Measurements from ENCODE around the gene ESRRG. TPM values are rescaled to one million over a fixed set of nuclear protein-coding genes. Genes with fewer than 3 reads are reported as not detected.

The ESRRG gene
- total RNA-seq, 2 donors from 2014 or later = 0.09 TPM; not detected in 1

DNA sequence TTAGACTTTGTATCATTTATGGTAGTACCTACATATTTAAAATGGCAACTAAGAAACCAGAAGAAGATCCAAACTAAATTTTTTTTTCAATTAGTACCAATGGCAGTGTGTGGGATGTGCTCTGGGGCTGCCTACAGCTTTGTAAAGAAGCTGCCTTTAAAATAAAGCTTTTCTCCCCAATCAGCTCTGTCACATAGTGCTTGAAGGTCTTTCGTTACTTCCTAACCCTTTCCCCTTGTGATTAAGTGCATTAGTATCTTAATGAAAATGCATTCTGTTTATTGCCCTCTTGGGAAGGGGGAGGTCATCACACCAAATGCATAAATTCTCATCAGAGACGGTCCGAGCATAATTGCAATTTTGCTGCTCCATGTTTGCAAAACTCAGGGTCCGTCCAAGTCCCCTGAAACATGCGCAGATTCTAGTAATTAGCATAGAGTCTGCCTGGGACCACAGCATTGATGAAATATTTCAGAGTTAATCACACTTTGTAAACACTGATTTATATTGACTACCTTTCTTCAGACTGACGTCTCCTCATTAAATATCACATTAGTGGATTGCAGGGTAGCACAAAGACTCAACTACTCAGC is 71.3 kb downstream of the ESRRG start:
- no peak for DNase-seq (ENCODE audit: low spot score)
- intact Hi-C loops (cut with DNase I) = no loop called here

DNA sequence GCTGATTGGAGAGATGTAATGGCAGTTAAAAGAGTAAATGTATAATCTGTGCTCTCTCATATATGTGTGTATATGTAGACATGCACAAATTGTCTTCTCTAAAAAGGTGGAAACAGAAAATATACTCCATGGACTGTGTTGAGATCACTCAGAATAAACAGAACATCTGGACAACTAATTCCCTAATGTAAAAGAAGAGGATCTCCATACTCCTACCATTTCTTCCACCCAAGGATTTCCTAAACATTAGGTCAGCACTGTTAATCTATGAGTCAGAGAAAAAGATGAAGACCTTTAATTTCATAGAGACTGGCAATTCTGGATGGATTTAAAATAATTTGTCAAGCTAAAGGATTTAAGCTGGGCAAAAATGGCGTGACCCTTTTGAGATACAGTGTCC is 80.1 kb downstream of the ESRRG start:
- no peak for DNase-seq (ENCODE audit: low spot score)
- intact Hi-C loops (cut with DNase I) = no loop called here

DNA sequence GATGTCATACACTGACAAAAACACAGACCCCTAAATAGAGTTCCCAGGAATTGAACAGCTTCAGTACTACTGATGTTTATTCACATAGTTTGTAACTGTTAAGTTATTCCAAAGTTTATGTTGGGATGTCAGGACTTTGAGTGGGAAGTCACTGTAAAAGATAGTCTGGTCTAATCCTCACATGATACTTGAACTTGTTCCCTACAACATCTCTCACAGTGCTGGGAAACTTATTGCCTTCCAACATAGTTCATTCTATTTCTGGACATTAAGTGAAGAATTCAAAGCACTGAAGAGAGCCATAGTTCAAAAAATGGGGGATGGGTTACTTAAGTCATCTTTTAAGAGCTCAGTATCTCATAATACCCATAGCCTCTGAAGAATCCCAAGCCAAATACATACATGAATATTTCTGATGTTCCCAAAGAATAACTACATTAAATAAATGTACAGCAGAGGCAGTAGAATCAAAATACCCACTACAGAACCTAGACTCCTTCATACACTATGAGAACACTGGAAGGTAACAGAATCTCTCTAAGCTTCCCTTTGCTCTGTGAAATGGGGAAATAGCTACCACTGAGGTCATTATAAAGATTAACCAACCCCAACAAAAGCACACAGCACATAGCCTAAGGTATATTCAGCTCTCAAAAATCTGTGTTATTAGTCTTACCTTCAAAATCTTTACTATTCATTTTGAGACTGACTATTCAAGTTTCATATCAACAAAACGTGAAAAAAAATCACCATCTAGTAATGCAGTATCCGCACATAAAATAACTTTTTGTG is 81.4 kb downstream of the ESRRG start:
- intact Hi-C loops (cut with DNase I) = no loop called here

DNA sequence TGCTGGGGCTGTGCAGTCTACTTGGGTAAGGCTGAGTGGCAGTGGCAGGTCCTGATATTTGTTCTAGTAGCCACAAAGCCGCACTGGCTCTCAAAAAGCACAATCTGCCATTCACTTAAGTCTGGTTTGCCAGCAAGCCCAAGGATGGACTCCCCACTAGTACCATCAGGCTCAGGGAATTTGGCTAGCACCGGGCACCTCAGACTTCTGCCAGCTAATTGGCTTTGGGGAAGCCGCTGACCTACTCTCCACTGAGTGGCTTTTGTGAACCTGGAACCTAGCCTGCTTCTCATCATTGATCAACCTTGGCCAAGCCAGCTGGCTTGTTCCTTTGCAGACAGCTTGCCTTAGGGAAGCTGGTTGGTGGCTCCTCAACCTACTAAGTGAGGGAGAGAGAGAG is 83.1 kb downstream of the ESRRG start:
- no peak for DNase-seq (ENCODE audit: low spot score)
- intact Hi-C loops (cut with DNase I) = no loop called here

More for the DNA sequence above, 81.4 kb downstream of the ESRRG start:
- DNase-seq (ENCODE audit: low spot score) = no peak

DNA sequence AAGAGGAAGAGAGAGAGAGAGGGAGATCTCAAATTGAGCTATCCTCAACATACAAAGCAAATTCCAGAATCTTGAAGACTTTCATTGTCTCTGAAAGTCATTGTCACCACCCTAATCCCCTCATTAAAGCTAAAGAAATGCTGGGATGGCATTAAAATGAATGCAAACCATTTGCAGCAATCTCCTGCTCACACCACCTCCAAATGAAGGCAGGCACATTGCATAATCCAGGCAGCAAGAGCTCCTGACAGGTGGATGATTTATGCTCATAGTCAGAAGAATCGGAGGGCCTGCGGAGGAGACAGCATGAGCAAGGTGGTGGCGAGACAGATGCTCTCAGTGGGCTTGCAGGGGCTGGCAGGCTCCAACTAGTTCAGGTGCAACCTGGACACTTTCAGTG is 90.2 kb downstream of the ESRRG start:
- intact Hi-C loops (cut with DNase I) = no loop called here
- DNase-seq (ENCODE audit: low spot score) = no peak

DNA sequence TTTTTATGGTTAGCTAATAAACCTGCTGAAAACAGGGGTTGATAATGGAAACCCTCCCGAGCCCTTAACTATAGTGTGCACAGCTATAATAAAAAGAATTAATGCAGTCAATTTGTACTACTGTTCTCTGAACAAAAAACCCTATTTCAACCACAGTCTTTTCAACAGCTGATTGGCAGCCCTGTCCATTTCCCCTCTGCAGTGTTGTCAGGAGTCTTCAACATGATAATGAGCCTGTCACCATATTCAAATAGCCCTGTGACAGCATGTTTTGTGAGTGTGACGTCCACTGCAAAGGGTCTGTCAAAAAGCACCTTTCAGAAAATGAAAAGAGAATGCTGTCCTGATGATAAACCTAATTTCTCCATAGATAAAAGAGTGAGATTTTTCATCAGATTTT is 92.7 kb downstream of the ESRRG start:
- no peak for DNase-seq (ENCODE audit: low spot score)
- intact Hi-C loops (cut with DNase I) = loop anchor here in 1 of 2 donors (1.0 kb wide), 1 partner anchor 43 kb away; no protein-coding TSS in a partner anchor

DNA sequence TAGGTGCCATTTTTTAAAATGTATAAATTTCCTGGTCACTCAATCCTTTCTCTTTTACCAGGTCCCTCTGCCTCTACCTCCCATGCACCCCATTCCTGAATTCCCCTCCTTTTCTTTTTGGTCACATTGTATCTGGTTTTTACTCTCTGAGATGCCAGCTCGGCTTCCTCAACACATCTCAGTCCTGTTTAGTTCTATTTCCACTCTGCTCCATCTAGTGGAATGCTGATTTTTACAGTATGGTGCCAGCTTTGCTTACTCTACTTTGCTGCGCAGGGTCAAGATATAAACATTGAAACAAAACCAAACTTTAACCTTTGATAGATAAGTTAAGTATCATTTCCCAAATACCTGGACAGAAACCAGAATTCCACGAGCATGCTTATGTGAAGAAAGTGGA is 96.0 kb downstream of the ESRRG start:
- DNase-seq (ENCODE audit: low spot score) = no peak
- intact Hi-C loops (cut with DNase I) = no loop called here

DNA sequence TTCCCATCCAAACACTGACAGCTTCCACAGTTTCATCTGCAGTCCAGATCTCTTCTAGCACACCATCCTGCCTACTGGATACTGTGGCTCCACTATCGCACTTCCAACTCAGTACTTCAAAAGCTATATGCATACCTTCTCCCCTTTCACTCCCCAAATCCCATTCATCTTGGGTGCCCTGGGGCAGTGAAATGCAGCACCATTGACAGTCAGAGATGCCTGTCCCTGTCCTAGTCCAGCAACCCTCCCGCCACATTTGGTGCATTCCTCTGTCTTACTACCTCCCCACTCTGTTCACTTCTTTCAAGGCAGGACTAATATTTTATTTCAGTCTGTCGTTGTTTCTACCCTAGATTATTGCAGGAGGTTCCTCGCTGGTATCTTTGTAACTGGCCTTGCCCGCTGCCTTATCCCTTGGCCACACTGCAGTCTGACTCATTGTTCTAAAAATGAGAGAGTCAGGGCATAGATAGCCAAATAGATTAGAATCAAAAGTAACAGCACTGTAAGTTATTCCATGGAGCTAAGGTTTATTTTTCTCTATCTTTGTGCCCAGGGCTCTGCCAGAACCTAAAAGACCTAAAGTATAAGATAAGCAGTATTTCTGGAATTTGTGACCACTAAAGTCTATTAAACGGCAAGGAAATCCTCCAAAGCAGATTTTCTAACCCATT is 96.7 kb downstream of the ESRRG start:
- DNase-seq (ENCODE audit: low spot score) = no peak
- intact Hi-C loops (cut with DNase I) = no loop called here

DNA sequence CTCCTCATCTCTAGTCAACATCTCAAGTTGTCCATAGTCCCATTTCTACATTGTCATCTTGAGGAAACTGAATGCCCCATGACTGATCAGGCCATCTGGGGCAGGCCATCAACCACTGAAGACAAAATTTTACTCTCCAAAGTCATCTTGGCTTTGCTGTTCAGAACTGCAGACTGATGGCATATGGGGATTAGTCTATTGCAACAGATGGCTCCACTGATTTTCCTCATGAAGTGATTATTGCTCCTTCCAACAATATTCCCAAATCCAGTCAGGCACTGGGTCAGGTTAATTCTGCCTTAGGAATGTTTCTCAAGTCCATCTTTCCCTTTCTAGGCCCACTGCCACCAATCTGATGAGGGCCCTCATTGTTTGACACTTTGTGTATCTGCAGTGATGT is 101.7 kb downstream of the ESRRG start:
- no peak for DNase-seq (ENCODE audit: low spot score)
- intact Hi-C loops (cut with DNase I) = no loop called here

DNA sequence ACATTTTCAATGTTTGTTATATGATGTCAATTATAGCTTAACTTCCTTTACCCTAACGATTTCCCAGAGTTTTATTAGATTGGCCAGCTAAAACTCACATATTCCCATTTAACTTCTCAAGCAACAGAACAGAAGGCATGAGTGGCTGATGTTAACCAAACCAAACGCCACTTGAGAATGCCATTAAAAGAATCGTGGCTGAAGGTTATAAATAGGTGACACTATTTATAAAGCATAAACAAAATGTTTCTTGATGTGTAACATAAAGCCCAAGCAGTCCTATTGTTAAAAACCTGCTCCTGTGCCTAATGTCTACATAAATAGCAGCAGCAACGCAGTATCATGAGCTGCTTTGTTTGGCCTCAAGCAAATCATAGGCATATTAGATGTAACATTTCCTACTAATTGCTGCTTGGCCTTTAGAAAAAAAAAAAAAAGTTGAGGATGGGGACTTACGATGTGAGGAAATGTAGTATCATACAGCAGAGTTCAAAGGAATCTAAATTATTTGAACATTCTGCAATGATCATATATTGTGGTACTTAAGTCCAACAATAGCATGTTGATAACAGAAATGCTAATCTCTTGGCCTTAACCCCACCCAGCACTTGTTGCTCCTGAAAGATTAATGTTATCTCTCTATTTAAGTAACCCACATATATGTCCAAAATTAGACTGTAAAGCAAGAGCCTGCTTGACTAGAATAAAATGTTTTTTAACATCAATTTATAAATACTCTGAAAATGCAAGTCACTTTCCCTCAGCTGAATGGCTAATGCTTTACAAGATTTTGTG is 106.0 kb downstream of the ESRRG start:
- intact Hi-C loops (cut with DNase I) = no loop called here
- no peak for DNase-seq (ENCODE audit: low spot score)

DNA sequence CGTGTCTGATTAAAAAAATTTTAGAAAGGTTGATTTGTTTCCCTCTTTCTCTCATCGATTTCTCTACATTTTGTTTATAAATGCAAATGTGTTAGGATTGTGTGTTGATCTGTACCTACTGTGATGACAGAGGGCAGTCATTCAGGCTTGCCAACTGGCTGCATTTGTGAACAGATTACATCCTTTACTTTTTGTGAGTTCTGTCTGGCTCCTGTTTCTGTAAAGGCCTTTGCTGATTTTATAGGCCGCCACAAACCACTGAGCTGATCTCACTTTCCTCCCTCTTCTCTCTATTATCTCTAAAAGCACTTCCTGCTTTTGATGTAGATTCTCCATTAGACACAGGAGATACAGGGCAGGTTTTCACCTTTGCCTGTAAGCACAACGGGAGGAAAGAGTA is 106.8 kb downstream of the ESRRG start:
- intact Hi-C loops (cut with DNase I) = no loop called here
- DNase-seq (ENCODE audit: low spot score) = no peak

DNA sequence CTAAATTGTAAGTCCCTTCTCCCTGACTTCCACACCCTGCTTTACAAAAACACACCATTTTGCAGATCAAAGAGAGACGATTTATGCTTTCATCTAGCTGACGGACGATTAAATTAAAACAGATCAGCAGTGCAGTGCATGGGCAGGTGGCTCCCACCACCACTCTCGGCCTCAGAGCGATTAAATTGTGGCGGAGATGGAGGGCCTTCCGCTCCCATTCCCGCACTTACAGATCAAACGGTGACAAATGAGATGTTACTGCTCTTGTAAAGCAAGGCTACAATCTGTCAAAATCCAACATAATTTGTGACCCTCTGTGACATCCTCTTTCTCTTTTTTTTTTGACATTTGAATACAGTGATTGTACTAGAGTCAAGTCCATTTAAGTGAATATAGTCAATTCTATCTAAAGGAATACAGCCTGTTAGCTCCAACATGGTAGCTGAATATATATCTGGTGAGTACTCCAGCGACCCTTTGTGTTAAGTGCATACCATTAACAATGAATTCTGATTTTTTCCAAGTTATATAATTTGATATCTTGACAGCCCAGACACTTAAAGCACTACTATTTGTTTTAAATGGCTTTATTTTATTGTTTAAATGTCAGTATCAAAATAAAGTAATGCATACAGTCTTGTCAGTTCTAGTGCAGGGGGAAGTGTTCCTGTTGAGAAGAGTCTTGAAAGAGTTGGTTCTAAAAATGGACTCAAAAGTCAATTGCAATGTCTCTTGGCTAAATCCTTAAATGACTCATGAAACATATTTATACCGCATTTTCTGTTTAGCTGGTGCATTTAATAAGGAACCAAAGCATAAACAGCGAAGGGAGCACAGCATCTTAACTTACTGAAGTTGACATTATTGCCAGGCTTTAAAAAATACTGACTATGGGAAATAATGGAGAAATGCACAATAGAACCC is 109.0 kb downstream of the ESRRG start:
- DNase-seq (ENCODE audit: low spot score) = no peak
- intact Hi-C loops (cut with DNase I) = no loop called here

DNA sequence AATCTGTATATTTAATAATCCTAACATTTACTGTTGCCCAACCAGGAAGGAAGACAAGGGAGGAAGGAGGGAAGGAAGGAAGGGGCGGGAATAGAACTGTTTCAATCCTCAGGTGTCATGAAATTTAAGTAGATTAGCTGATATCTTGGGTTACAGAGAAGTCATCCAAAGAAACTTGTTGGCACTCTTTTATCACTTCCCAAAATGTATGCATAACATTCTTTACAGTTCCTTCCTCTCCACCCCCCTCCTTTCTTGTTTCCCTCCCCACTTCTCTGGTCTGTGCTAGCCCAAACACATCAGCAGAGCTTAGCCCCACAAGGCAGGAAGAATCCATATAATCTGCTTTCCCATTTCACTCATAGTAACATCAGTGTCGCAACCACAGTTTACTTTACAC is 110.9 kb downstream of the ESRRG start:
- intact Hi-C loops (cut with DNase I) = no loop called here
- DNase-seq (ENCODE audit: low spot score) = no peak

DNA sequence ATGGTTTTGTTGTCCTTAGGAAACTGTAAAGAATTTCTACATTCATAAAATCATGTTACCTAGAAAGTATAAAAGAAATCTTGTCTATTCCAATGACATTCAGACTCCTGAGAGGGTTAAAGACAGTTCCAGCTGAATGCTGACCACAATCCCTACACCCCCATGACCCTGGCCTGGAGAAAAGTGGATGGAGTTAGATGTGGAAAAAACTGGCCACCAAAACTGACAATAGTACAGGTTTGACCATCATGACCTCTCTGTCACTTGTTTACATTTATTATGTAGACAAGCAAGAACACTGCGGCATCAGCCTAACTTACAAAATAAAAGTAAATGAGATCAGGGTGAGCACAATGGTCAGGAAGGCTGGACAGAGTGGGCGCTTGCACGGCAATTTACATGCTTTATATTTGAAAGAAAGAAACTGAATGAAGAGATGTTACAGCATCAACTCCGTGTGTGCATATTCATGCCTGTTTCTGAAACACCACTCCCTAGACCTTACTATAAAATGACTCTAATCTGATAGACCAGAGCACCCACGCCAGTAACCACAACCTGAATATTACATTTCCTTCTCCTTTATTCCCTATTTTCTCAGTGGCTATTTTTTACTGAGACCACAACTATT is 116.0 kb downstream of the ESRRG start:
- intact Hi-C loops (cut with DNase I) = no loop called here
- DNase-seq (ENCODE audit: low spot score) = no peak

DNA sequence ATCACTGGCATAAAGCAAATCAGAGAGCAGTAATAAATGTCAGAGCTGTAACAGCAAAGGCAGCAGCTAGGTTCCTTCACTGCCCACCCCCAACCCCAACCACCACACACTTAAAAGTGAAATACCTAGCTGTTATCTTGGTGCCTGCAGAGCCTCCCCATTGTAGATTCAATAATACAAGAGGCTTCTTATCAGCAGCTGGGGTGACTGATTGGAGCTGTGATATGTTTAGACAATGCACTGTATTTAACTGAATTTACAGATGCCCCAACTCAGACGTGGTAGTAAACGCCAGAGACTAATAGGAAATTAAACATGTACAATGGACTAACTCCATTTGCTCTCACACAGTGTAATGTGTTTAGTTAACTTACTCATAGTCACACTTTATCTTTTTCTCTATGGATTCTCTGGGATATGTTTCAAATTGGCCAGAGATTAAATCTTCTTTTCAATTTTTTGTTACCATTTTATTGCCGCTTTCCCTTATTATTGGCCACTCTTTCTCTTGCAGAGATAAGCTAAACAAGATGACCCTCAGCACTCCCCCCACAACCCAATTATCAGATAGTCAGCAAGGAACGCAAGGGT is 117.1 kb downstream of the ESRRG start:
- DNase-seq (ENCODE audit: low spot score) = no peak
- intact Hi-C loops (cut with DNase I) = no loop called here

DNA sequence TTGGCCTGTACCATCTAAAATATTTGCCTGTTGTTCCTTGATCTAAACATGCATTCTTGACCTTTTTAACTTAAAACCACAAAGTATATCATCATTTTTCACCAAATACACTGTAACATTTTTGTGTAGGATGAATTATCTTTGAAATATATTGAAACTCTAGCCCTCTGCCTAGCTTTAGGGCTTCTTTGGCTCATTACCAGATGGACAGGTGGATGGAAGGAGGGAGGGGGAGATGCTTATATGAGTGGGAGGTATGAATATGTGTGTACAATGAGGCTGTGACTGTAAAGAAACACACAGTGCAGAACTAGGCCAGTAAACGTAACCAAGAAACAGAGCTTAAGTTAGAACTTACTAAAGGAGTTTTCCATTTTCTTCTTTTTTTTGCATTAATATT is 118.5 kb downstream of the ESRRG start:
- intact Hi-C loops (cut with DNase I) = no loop called here
- no peak for DNase-seq (ENCODE audit: low spot score)

DNA sequence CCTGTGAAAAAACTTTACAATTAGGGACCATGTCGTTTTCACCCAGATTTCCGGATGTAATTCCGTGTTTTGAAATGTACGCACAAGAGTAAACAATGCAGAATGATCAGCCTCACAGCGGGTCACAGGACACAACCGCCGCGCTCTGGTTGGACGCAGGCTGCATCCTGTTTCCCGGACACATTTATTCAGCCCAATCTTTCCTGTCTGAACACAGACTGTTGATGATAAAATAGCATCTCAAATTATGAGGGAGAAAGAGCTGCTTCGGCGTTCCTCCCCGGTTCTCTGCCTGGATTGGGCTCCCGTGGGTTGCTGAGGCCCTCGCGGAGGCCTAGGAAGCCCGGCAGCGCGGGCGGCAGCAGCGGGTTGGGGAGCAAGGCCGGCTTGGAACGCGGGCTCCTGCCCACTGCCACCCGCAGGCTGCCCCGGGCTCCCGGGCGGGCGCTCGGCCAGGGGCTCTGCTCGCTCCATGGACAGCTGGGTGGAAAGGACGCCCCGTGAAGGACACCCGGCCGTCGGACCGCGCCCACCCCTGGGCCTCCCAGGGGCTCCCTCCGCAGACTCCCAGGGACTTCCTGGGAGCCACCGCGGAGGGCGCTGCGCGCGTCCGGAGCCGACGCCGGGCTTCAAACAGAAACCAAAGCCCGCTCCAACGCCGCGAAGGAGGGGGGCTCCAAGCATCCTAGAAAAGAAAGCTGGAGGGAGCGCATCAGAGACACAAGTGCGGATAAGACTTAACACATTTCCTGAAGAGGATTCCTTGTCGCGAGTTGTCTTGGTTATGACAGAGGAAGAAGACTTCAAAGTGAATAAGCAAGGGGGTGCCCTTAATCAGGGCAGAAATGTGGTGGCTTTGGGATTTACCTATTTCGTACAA is 122.3 kb downstream of the ESRRG start:
- intact Hi-C loops (cut with DNase I) = no loop called here
- DNase-seq (ENCODE audit: low spot score) = peak; percentile 87

Data from posterior vena cava (tissue), 2 donors.